ENCODE data around the gene PADI3. TPM values are rescaled to one million over a fixed set of nuclear protein-coding genes. Genes with fewer than 3 reads are reported as not detected.
A peak's percentile ranks its signal among the peaks of the same experiment; 100 is the strongest.

Gene PADI3
- polyA plus RNA-seq, 3 donors = 0.01 TPM; not detected in 2

GRCh38 chr1:17251701-17252376 is 2.9 kb downstream of the PADI3 start:
- Histone ChIP-seq H2AFZ (ENCODE audit: insufficient read depth, low read depth, low read length, poor library complexity, severe bottlenecking) (peak overlapping the region; percentile 26), H3K36me3 (replicated peaks in 1 of 2; ENCODE audit: control insufficient read depth in 1 of 2, insufficient read depth in 2 of 2, low read length in 2 of 2) (no peaks in the 10 kb centered on the region), H3K4me2 (replicated peaks; ENCODE audit: extremely low read depth, low read length, poor library complexity, severe bottlenecking) (no peak overlapping the region), H3K79me2 (ENCODE audit: insufficient read depth, low read length) (no peaks in the 10 kb centered on the region), H4K20me1 (ENCODE audit: insufficient read depth, low read length) (no peaks in the 10 kb centered on the region), H3K27me3 (ENCODE audit: control insufficient read depth in 2 of 2, insufficient read depth in 2 of 2, low read length in 2 of 2) (no peaks in the 10 kb centered on the region), H3K27ac (ENCODE audit: low read depth in 1 of 2, low read length in 2 of 2) (no peak overlapping the region), H3K4me1 (ENCODE audit: control insufficient read depth in 1 of 2, insufficient read depth in 2 of 2, low read length in 2 of 2) (peaks cover 6 to 17% of the 10 kb centered on the region in 2 donors), H3K9me3 (replicated peaks in 1 of 2; ENCODE audit: control insufficient read depth in 1 of 2, insufficient read depth in 1 of 2, low read length in 2 of 2) (no peaks in the 10 kb centered on the region), H3K4me3 (replicated peaks in 1 of 3; ENCODE audit: low read depth in 2 of 3, low read length in 3 of 3) (no peak overlapping the region), H3K9ac (ENCODE audit: insufficient read depth, low read length, poor library complexity, severe bottlenecking) (no peak overlapping the region)
- TF ChIP-seq, protein P1, sequence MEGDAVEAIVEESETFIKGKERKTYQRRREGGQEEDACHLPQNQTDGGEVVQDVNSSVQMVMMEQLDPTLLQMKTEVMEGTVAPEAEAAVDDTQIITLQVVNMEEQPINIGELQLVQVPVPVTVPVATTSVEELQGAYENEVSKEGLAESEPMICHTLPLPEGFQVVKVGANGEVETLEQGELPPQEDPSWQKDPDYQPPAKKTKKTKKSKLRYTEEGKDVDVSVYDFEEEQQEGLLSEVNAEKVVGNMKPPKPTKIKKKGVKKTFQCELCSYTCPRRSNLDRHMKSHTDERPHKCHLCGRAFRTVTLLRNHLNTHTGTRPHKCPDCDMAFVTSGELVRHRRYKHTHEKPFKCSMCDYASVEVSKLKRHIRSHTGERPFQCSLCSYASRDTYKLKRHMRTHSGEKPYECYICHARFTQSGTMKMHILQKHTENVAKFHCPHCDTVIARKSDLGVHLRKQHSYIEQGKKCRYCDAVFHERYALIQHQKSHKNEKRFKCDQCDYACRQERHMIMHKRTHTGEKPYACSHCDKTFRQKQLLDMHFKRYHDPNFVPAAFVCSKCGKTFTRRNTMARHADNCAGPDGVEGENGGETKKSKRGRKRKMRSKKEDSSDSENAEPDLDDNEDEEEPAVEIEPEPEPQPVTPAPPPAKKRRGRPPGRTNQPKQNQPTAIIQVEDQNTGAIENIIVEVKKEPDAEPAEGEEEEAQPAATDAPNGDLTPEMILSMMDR (IDR thresholded peaks at IDR 0.05) = no peak
- no peaks in the 10 kb centered on the region for H3K9me3 Mint-ChIP-seq
- 46% methylated on average over 3 of the region's 3 CpGs for WGBS (ENCODE audit: insufficient coverage)
- peaks cover 4 to 9% (median 4%) of the 10 kb centered on the region in 3 donors for H3K27me3 Mint-ChIP-seq (ENCODE audit: low read depth in 3 of 3)
- no peaks in the 10 kb centered on the region for H3K36me3 Mint-ChIP-seq
- DNase-seq = peak in 1 of 3 donors; percentile 67
- intact Hi-C loops (cut with micrococcal nuclease) = no loop called here
- peaks cover 24% of the 10 kb centered on the region for H3K4me1 Mint-ChIP-seq
- H3K4me3 Mint-ChIP-seq = no peak overlapping the region
- peak overlapping the region in 1 of 7 donors; percentile 22 for H3K27ac Mint-ChIP-seq

GRCh38 chr1:17255336-17255735 is 6.4 kb downstream of the PADI3 start:
- intact Hi-C loops (cut with micrococcal nuclease) = no loop called here
- H2AFZ ChIP-seq (ENCODE audit: insufficient read depth, low read depth, low read length, poor library complexity, severe bottlenecking) = no peak overlapping the region
- H3K4me1 ChIP-seq (ENCODE audit: control insufficient read depth in 1 of 2, insufficient read depth in 2 of 2, low read length in 2 of 2) = peaks cover 6 to 17% of the 10 kb centered on the region in 2 donors
- no peak overlapping the region for H3K9ac ChIP-seq (ENCODE audit: insufficient read depth, low read length, poor library complexity, severe bottlenecking)
- H3K27ac ChIP-seq (ENCODE audit: low read depth in 1 of 2, low read length in 2 of 2) = no peak overlapping the region
- Mint-ChIP-seq H3K27me3 (ENCODE audit: low read depth in 3 of 3) (peaks cover 2 to 5% (median 3%) of the 10 kb centered on the region in 3 donors), H3K36me3 (no peaks in the 10 kb centered on the region), H3K9me3 (no peaks in the 10 kb centered on the region), H3K4me1 (peaks cover 23% of the 10 kb centered on the region), H3K27ac (peak overlapping the region in 2 of 7 donors; percentile 25 to 38), H3K4me3 (no peak overlapping the region)
- no peaks in the 10 kb centered on the region for H4K20me1 ChIP-seq (ENCODE audit: insufficient read depth, low read length)
- WGBS (ENCODE audit: insufficient coverage) = 96% methylated on average over 3 of the region's 5 CpGs
- H3K9me3 ChIP-seq (replicated peaks in 1 of 2; ENCODE audit: control insufficient read depth in 1 of 2, insufficient read depth in 1 of 2, low read length in 2 of 2) = no peaks in the 10 kb centered on the region
- no peaks in the 10 kb centered on the region for H3K36me3 ChIP-seq (replicated peaks in 1 of 2; ENCODE audit: control insufficient read depth in 1 of 2, insufficient read depth in 2 of 2, low read length in 2 of 2)
- TF ChIP-seq, protein P1 (IDR thresholded peaks at IDR 0.05) = no peak
- DNase-seq = no peak
- H3K4me2 ChIP-seq (replicated peaks; ENCODE audit: extremely low read depth, low read length, poor library complexity, severe bottlenecking) = no peak overlapping the region
- no peak overlapping the region for H3K4me3 ChIP-seq (replicated peaks in 1 of 3; ENCODE audit: low read depth in 2 of 3, low read length in 3 of 3)
- no peaks in the 10 kb centered on the region for H3K27me3 ChIP-seq (ENCODE audit: control insufficient read depth in 2 of 2, insufficient read depth in 2 of 2, low read length in 2 of 2)
- H3K79me2 ChIP-seq (ENCODE audit: insufficient read depth, low read length) = no peaks in the 10 kb centered on the region

Data from CD14-positive monocyte (primary cell).